Measurements from ENCODE around the gene TRIAP1. TPM values are rescaled to one million over a fixed set of nuclear protein-coding genes. Genes with fewer than 3 reads are reported as not detected.
A peak's percentile ranks its signal among the peaks of the same experiment; 100 is the strongest.
"Not testable (repeated sequence)": the region's sequence is repeated elsewhere in the genome, so short reads cannot be mapped to it uniquely, and the experiment has no call there.

The TRIAP1 gene
- total and polyA plus RNA-seq, 7 experiments from 2014 or later, result 15.9 to 55.1 (median 29.3) TPM

DNA sequence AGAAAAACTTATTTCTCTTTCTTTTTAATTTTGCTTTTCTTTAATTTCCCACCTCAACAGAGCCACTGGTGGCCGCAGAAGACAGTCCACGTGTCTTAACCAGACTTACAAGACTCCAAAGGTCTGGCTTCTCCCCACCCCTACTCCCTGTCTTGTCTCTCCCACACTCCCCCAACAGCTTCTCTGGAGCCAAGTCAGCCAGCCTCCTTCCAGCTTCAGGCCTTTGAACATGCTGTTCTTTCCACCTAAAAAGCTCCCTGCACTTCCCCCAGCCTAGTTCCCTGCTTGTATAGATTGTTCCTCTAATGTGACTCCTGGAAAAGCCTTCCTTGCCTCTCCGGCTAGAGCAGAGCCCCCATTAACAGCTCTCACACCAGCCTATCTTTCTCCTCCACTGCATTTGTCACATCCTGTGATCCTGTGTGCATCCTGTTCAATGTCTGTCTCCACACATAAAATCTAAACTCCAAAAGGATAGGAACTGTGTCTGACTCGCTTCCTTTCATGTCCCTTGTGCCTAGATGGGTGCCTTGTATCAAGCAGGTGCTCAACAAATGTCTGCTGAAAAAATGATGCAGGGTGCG is 42.0 kb upstream of the TRIAP1 start:
- H3K27ac Mint-ChIP-seq, result no peak overlapping the region
- DNase-seq (no peak), ATAC-seq (no peak)
- no peak overlapping the region for H3K27ac ChIP-seq (ENCODE audit: low read depth, low read length)
- peaks cover 0 to 6% (median 0%) of the 10 kb centered on the region in 7 donors for H3K4me1 Mint-ChIP-seq
- no peak overlapping the region for H3K4me3 ChIP-seq (ENCODE audit: low read length)
- no peaks in the 10 kb centered on the region for H3K9me3 ChIP-seq (ENCODE audit: control insufficient read depth in 2 of 3, low read length in 3 of 3)
- H3K36me3 ChIP-seq (ENCODE audit: control insufficient read depth in 2 of 3, insufficient read depth in 3 of 3, low read length in 3 of 3), result no peaks in the 10 kb centered on the region
- H3K27me3 ChIP-seq (ENCODE audit: control insufficient read depth in 2 of 2, insufficient read depth in 2 of 2, low read length in 2 of 2), result no peaks in the 10 kb centered on the region
- intact Hi-C loops (cut with micrococcal nuclease), result no loop called here
- peaks cover 0 to 2% (median 0%) of the 10 kb centered on the region in 5 donors for H3K27me3 Mint-ChIP-seq
- H3K4me3 Mint-ChIP-seq, result no peak overlapping the region
- ChIA-PET CTCF (no interaction called here), POLR2A (no interaction called here)
- H3K9me3 Mint-ChIP-seq, result no peaks in the 10 kb centered on the region
- H3K36me3 Mint-ChIP-seq, result peaks cover 0 to 4% (median 0%) of the 10 kb centered on the region in 5 donors
- H3K4me1 ChIP-seq (ENCODE audit: control insufficient read depth in 2 of 2, insufficient read depth in 2 of 2, low read length in 2 of 2), result no peaks in the 10 kb centered on the region

DNA sequence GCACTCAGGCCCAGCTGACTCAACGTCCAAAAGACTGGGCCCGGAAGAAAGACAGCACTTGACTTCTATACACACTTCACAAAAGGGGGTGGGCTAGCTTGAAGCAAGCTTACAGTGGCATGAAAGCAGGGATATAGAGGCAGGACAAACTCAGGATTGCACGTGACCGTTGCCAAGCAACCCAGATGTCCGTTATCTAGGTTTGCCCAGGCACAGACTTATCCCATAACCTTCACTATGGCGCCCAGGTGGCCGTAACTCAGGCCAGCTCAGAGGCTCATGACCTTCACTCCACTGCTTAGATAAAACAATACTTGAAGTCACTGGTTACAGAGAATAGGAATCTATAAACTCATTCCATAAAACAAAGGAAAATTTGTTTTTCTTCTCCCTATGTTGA is 41.4 kb upstream of the TRIAP1 start:
- H3K27ac Mint-ChIP-seq; H3K9me3 Mint-ChIP-seq; H3K27me3 ChIP-seq (ENCODE audit: control insufficient read depth in 2 of 2, insufficient read depth in 2 of 2, low read length in 2 of 2); intact Hi-C loops (cut with micrococcal nuclease); H3K4me3 Mint-ChIP-seq; H3K27me3 Mint-ChIP-seq; H3K36me3 Mint-ChIP-seq; H3K4me3 ChIP-seq (ENCODE audit: low read length); H3K4me1 Mint-ChIP-seq; POLR2A ChIA-PET; ATAC-seq; H3K9me3 ChIP-seq (ENCODE audit: control insufficient read depth in 2 of 3, low read length in 3 of 3); CTCF ChIA-PET; H3K4me1 ChIP-seq (ENCODE audit: control insufficient read depth in 2 of 2, insufficient read depth in 2 of 2, low read length in 2 of 2); H3K36me3 ChIP-seq (ENCODE audit: control insufficient read depth in 2 of 3, insufficient read depth in 3 of 3, low read length in 3 of 3); DNase-seq; H3K27ac ChIP-seq (ENCODE audit: low read depth, low read length): not testable (repeated sequence)

GRCh38 chr12:120485961-120486881 is 40.0 kb upstream of the TRIAP1 start:
- Histone ChIP-seq H3K27me3 (ENCODE audit: control insufficient read depth in 2 of 2, insufficient read depth in 2 of 2, low read length in 2 of 2) (no peaks in the 10 kb centered on the region), H3K27ac (ENCODE audit: low read depth, low read length) (no peak overlapping the region), H3K4me1 (ENCODE audit: control insufficient read depth in 2 of 2, insufficient read depth in 2 of 2, low read length in 2 of 2) (peaks cover 0 to 9% of the 10 kb centered on the region in 2 donors), H3K9me3 (ENCODE audit: control insufficient read depth in 2 of 3, low read length in 3 of 3) (no peaks in the 10 kb centered on the region), H3K4me3 (ENCODE audit: low read length) (no peak overlapping the region), H3K36me3 (ENCODE audit: control insufficient read depth in 2 of 3, insufficient read depth in 3 of 3, low read length in 3 of 3) (no peaks in the 10 kb centered on the region)
- H3K4me1 Mint-ChIP-seq, result peaks cover 0 to 14% (median 0%) of the 10 kb centered on the region in 7 donors
- no peaks in the 10 kb centered on the region for H3K9me3 Mint-ChIP-seq
- ATAC-seq (no peak), DNase-seq (no peak)
- ChIA-PET CTCF (no interaction called here), POLR2A (interaction anchor here (0.7 to 0.8 kb wide), 2 partner anchors 11 to 14 kb away, joined by 3 read pairs; no protein-coding TSS in a partner anchor)
- H3K27ac Mint-ChIP-seq, result no peak overlapping the region
- peaks cover 0 to 4% (median 0%) of the 10 kb centered on the region in 5 donors for H3K36me3 Mint-ChIP-seq
- H3K27me3 Mint-ChIP-seq, result peaks cover 0 to 2% (median 0%) of the 10 kb centered on the region in 5 donors
- intact Hi-C loops (cut with micrococcal nuclease), result no loop called here
- no peak overlapping the region for H3K4me3 Mint-ChIP-seq

- Histone ChIP-seq H3K36me3 (ENCODE audit: control insufficient read depth in 2 of 3, insufficient read depth in 3 of 3, low read length in 3 of 3) (no peaks in the 10 kb centered on the region), H3K27me3 (ENCODE audit: control insufficient read depth in 2 of 2, insufficient read depth in 2 of 2, low read length in 2 of 2) (no peaks in the 10 kb centered on the region), H3K4me3 (ENCODE audit: low read length) (no peak overlapping the region), H3K4me1 (ENCODE audit: control insufficient read depth in 2 of 2, insufficient read depth in 2 of 2, low read length in 2 of 2) (peaks cover 0 to 28% of the 10 kb centered on the region in 2 donors), H3K27ac (ENCODE audit: low read depth, low read length) (no peak overlapping the region), H3K9me3 (ENCODE audit: control insufficient read depth in 2 of 3, low read length in 3 of 3) (no peaks in the 10 kb centered on the region)
- CTCF ChIA-PET, result no interaction called here
- peaks cover 0 to 4% (median 0%) of the 10 kb centered on the region in 5 donors for H3K36me3 Mint-ChIP-seq
- peaks cover 0 to 2% (median 0%) of the 10 kb centered on the region in 5 donors for H3K27me3 Mint-ChIP-seq
- no peaks in the 10 kb centered on the region for H3K9me3 Mint-ChIP-seq
- POLR2A ChIA-PET, result interaction anchor here (0.8 kb wide), 1 partner anchor 11 kb away, joined by 3 read pairs; no protein-coding TSS in a partner anchor
- no peak overlapping the region for H3K4me3 Mint-ChIP-seq
- intact Hi-C loops (cut with micrococcal nuclease), result no loop called here
- peak overlapping the region in 2 of 9 donors; percentile 12 to 27 for H3K27ac Mint-ChIP-seq
- no peak for DNase-seq
- peaks cover 0 to 26% (median 3%) of the 10 kb centered on the region in 7 donors for H3K4me1 Mint-ChIP-seq
- ATAC-seq, result peak; percentile 24
These were observed 37.4 kb upstream of the TRIAP1 start for GRCh38 chr12:120483621-120484020.

GRCh38 chr12:120481022-120481767 is 35.0 kb upstream of the TRIAP1 start:
- no peaks in the 10 kb centered on the region for H3K27me3 ChIP-seq (ENCODE audit: control insufficient read depth in 2 of 2, insufficient read depth in 2 of 2, low read length in 2 of 2)
- H3K9me3 ChIP-seq (ENCODE audit: control insufficient read depth in 2 of 3, low read length in 3 of 3), result no peaks in the 10 kb centered on the region
- peaks cover 0 to 28% of the 10 kb centered on the region in 2 donors for H3K4me1 ChIP-seq (ENCODE audit: control insufficient read depth in 2 of 2, insufficient read depth in 2 of 2, low read length in 2 of 2)
- ChIA-PET POLR2A (no interaction called here), CTCF (interaction anchor here (0.6 kb wide), 1 partner anchor 52 kb away, joined by 6 read pairs; no protein-coding TSS in a partner anchor)
- H3K27ac ChIP-seq (ENCODE audit: low read depth, low read length), result no peak overlapping the region
- no peaks in the 10 kb centered on the region for H3K9me3 Mint-ChIP-seq
- peaks cover 0 to 4% (median 0%) of the 10 kb centered on the region in 5 donors for H3K36me3 Mint-ChIP-seq
- H3K4me1 Mint-ChIP-seq, result peaks cover 0 to 26% (median 0%) of the 10 kb centered on the region in 7 donors
- H3K27me3 Mint-ChIP-seq, result peaks cover 0 to 4% (median 0%) of the 10 kb centered on the region in 5 donors
- H3K27ac Mint-ChIP-seq, result peak overlapping the region in 2 of 9 donors; percentile 14 to 57
- DNase-seq (no peak), ATAC-seq (peak; percentile 82)
- intact Hi-C loops (cut with micrococcal nuclease), result no loop called here
- no peaks in the 10 kb centered on the region for H3K36me3 ChIP-seq (ENCODE audit: control insufficient read depth in 2 of 3, insufficient read depth in 3 of 3, low read length in 3 of 3)
- peak overlapping the region; percentile 13 for H3K4me3 ChIP-seq (ENCODE audit: low read length)
- H3K4me3 Mint-ChIP-seq, result no peak overlapping the region

DNA sequence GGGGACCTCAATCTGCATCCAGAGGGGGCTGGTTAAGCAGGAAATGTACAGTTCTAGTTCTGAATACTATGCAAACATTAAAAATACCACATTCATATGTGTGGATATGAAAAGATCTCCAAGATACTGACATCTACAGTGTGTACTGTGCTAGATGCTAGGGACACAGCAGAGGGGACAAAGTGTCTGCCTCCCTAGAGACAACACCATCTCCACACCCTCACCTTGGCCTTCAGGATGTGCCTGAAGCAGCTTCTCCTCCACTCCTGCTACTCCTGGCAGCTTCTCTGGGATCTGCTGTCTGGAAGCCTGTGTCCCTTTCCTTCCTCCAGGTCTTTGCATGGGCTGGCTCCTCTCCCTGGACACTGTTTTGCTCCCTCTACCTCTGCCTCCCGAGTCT is 34.0 kb upstream of the TRIAP1 start:
- Mint-ChIP-seq H3K27ac (peak overlapping the region in 2 of 9 donors; percentile 33), H3K4me3 (no peak overlapping the region)
- H3K9me3 ChIP-seq (ENCODE audit: control insufficient read depth in 2 of 3, low read length in 3 of 3), result no peaks in the 10 kb centered on the region

More for the DNA sequence above, 34.0 kb upstream of the TRIAP1 start:
- ATAC-seq (no peak), DNase-seq (no peak)
- ChIA-PET CTCF (no interaction called here), POLR2A (no interaction called here)
- no peaks in the 10 kb centered on the region for H3K9me3 Mint-ChIP-seq
- peaks cover 0 to 28% of the 10 kb centered on the region in 2 donors for H3K4me1 ChIP-seq (ENCODE audit: control insufficient read depth in 2 of 2, insufficient read depth in 2 of 2, low read length in 2 of 2)
- intact Hi-C loops (cut with micrococcal nuclease), result no loop called here
- peaks cover 0 to 4% (median 0%) of the 10 kb centered on the region in 5 donors for H3K27me3 Mint-ChIP-seq
- no peak overlapping the region for H3K4me3 ChIP-seq (ENCODE audit: low read length)
- no peak overlapping the region for H3K27ac ChIP-seq (ENCODE audit: low read depth, low read length)
- H3K36me3 Mint-ChIP-seq, result peaks cover 0 to 4% (median 0%) of the 10 kb centered on the region in 5 donors
- no peaks in the 10 kb centered on the region for H3K36me3 ChIP-seq (ENCODE audit: control insufficient read depth in 2 of 3, insufficient read depth in 3 of 3, low read length in 3 of 3)
- no peaks in the 10 kb centered on the region for H3K27me3 ChIP-seq (ENCODE audit: control insufficient read depth in 2 of 2, insufficient read depth in 2 of 2, low read length in 2 of 2)
- peaks cover 0 to 26% (median 0%) of the 10 kb centered on the region in 7 donors for H3K4me1 Mint-ChIP-seq
